ENCODE measurements around the gene MSLN.
"Not testable (repeated sequence)": the region's sequence is repeated elsewhere in the genome, so short reads cannot be mapped to it uniquely, and the experiment has no call there.

MSLN gene

GRCh38 chr16:760545-761343, at the start of gene MSLN:
TSS of gene MSLN (plus strand) at chr16:760734. CDS start at chr16:762681, 1,947 bp downstream.
- no peak for DNase-seq (ENCODE audit: low read depth)
- Histone ChIP-seq H3K4me1 (ENCODE audit: control insufficient read depth, insufficient read depth, low read length) (no peaks in the 10 kb centered on the region), H3K9me3 (ENCODE audit: control insufficient read depth, low read length) (peaks cover 6% of the 10 kb centered on the region), H3K36me3 (ENCODE audit: control insufficient read depth, insufficient read depth, low read length, severe bottlenecking) (no peaks in the 10 kb centered on the region), H3K27me3 (replicated peaks; ENCODE audit: control insufficient read depth, insufficient read depth, low read length) (peaks cover 25% of the 10 kb centered on the region), H3K9ac (ENCODE audit: low read length) (no peak within 1 kb of the TSS), H3K4me3 (ENCODE audit: low read length) (no peak within 1 kb of the TSS)

GRCh38 chr16:711084-711483, 49.5 kb upstream of the MSLN start:
- Histone ChIP-seq H3K9ac (ENCODE audit: low read length) (no peak overlapping the region), H3K4me1 (ENCODE audit: control insufficient read depth, insufficient read depth, low read length) (peaks cover 24% of the 10 kb centered on the region), H3K4me3 (ENCODE audit: low read length) (no peak overlapping the region), H3K9me3 (ENCODE audit: control insufficient read depth, low read length) (no peaks in the 10 kb centered on the region), H3K36me3 (ENCODE audit: control insufficient read depth, insufficient read depth, low read length, severe bottlenecking) (no peaks in the 10 kb centered on the region), H3K27me3 (replicated peaks; ENCODE audit: control insufficient read depth, insufficient read depth, low read length) (peaks cover 44% of the 10 kb centered on the region)
- DNase-seq (ENCODE audit: low read depth) = no peak

- peak; percentile 87 for DNase-seq (ENCODE audit: low read depth)
- Histone ChIP-seq H3K9ac (ENCODE audit: low read length) (no peak overlapping the region), H3K4me1 (ENCODE audit: control insufficient read depth, insufficient read depth, low read length) (peaks cover 29% of the 10 kb centered on the region)
These were observed 48.8 kb upstream of the MSLN start for GRCh38 chr16:711548-712320.

GRCh38 chr16:712740-713250, 47.7 kb upstream of the MSLN start:
- not testable (repeated sequence) for H3K9me3 ChIP-seq (ENCODE audit: control insufficient read depth, low read length); H3K4me3 ChIP-seq (ENCODE audit: low read length); H3K36me3 ChIP-seq (ENCODE audit: control insufficient read depth, insufficient read depth, low read length, severe bottlenecking)
- Histone ChIP-seq H3K27me3 (replicated peaks; ENCODE audit: control insufficient read depth, insufficient read depth, low read length) (peaks cover 34% of the 10 kb centered on the region), H3K9ac (ENCODE audit: low read length) (peak overlapping the region; percentile 39), H3K4me1 (ENCODE audit: control insufficient read depth, insufficient read depth, low read length) (peaks cover 29% of the 10 kb centered on the region)
- DNase-seq (ENCODE audit: low read depth) = peak; percentile 91

More at GRCh38 chr16:711548-712320, 48.8 kb upstream of the MSLN start:
- H3K27me3 ChIP-seq (replicated peaks; ENCODE audit: control insufficient read depth, insufficient read depth, low read length) = peaks cover 43% of the 10 kb centered on the region
- H3K36me3 ChIP-seq (ENCODE audit: control insufficient read depth, insufficient read depth, low read length, severe bottlenecking) = no peaks in the 10 kb centered on the region
- no peaks in the 10 kb centered on the region for H3K9me3 ChIP-seq (ENCODE audit: control insufficient read depth, low read length)
- no peak overlapping the region for H3K4me3 ChIP-seq (ENCODE audit: low read length)

GRCh38 chr16:714079-714478, 46.5 kb upstream of the MSLN start:
- DNase-seq (ENCODE audit: low read depth) = no peak
- H3K4me3 ChIP-seq (ENCODE audit: low read length) = no peak overlapping the region
- H3K9ac ChIP-seq (ENCODE audit: low read length) = peak overlapping the region; percentile 42
- H3K27me3 ChIP-seq (replicated peaks; ENCODE audit: control insufficient read depth, insufficient read depth, low read length) = peaks cover 21% of the 10 kb centered on the region
- H3K9me3 ChIP-seq (ENCODE audit: control insufficient read depth, low read length) = no peaks in the 10 kb centered on the region
- peaks cover 29% of the 10 kb centered on the region for H3K4me1 ChIP-seq (ENCODE audit: control insufficient read depth, insufficient read depth, low read length)
- H3K36me3 ChIP-seq (ENCODE audit: control insufficient read depth, insufficient read depth, low read length, severe bottlenecking) = no peaks in the 10 kb centered on the region

- Histone ChIP-seq H3K9me3 (ENCODE audit: control insufficient read depth, low read length) (no peaks in the 10 kb centered on the region), H3K9ac (ENCODE audit: low read length) (peak within 1 kb of the TSS; percentile 82), H3K27me3 (replicated peaks; ENCODE audit: control insufficient read depth, insufficient read depth, low read length) (peaks cover 14% of the 10 kb centered on the region), H3K4me3 (ENCODE audit: low read length) (peak within 1 kb of the TSS; percentile 80), H3K36me3 (ENCODE audit: control insufficient read depth, insufficient read depth, low read length, severe bottlenecking) (no peaks in the 10 kb centered on the region), H3K4me1 (ENCODE audit: control insufficient read depth, insufficient read depth, low read length) (peaks cover 28% of the 10 kb centered on the region)
- peak; percentile 98 for DNase-seq (ENCODE audit: low read depth)
These were observed 45.7 kb upstream of the MSLN start, which contains the start of gene METRN for GRCh38 chr16:714558-715476. TSS of gene METRN (plus strand) at chr16:715118. CDS start at chr16:715290, 172 bp downstream.

GRCh38 chr16:715477-716199, 44.9 kb upstream of the MSLN start:
- Histone ChIP-seq H3K4me1 (ENCODE audit: control insufficient read depth, insufficient read depth, low read length) (peaks cover 30% of the 10 kb centered on the region), H3K27me3 (replicated peaks; ENCODE audit: control insufficient read depth, insufficient read depth, low read length) (peaks cover 7% of the 10 kb centered on the region), H3K9ac (ENCODE audit: low read length) (peak overlapping the region; percentile 82), H3K36me3 (ENCODE audit: control insufficient read depth, insufficient read depth, low read length, severe bottlenecking) (no peaks in the 10 kb centered on the region), H3K9me3 (ENCODE audit: control insufficient read depth, low read length) (no peaks in the 10 kb centered on the region), H3K4me3 (ENCODE audit: low read length) (peak overlapping the region; percentile 80)
- peak; percentile 61 for DNase-seq (ENCODE audit: low read depth)

- DNase-seq (ENCODE audit: low read depth) = peak; percentile 31
- H3K9ac ChIP-seq (ENCODE audit: low read length) = peak overlapping the region; percentile 82
- H3K9me3 ChIP-seq (ENCODE audit: control insufficient read depth, low read length) = no peaks in the 10 kb centered on the region
- H3K36me3 ChIP-seq (ENCODE audit: control insufficient read depth, insufficient read depth, low read length, severe bottlenecking) = no peaks in the 10 kb centered on the region
- H3K4me1 ChIP-seq (ENCODE audit: control insufficient read depth, insufficient read depth, low read length) = peaks cover 30% of the 10 kb centered on the region
- H3K27me3 ChIP-seq (replicated peaks; ENCODE audit: control insufficient read depth, insufficient read depth, low read length) = peaks cover 4% of the 10 kb centered on the region
- H3K4me3 ChIP-seq (ENCODE audit: low read length) = peak overlapping the region; percentile 80
These were observed 44.4 kb upstream of the MSLN start for GRCh38 chr16:716200-716568.

- no peak for DNase-seq (ENCODE audit: low read depth)
These were observed 43.7 kb upstream of the MSLN start for GRCh38 chr16:716768-717325.

More at GRCh38 chr16:716768-717325, 43.7 kb upstream of the MSLN start:
- H3K9ac ChIP-seq (ENCODE audit: low read length) = peak overlapping the region; percentile 82
- H3K36me3 ChIP-seq (ENCODE audit: control insufficient read depth, insufficient read depth, low read length, severe bottlenecking) = no peaks in the 10 kb centered on the region
- H3K4me1 ChIP-seq (ENCODE audit: control insufficient read depth, insufficient read depth, low read length) = peaks cover 34% of the 10 kb centered on the region
- no peaks in the 10 kb centered on the region for H3K9me3 ChIP-seq (ENCODE audit: control insufficient read depth, low read length)
- peak overlapping the region; percentile 80 for H3K4me3 ChIP-seq (ENCODE audit: low read length)
- H3K27me3 ChIP-seq (replicated peaks; ENCODE audit: control insufficient read depth, insufficient read depth, low read length) = no peaks in the 10 kb centered on the region

Data from adipocyte (in vitro differentiated cells).